ENCODE measurements around the gene TRIM66. TPM values are rescaled to one million over a fixed set of nuclear protein-coding genes. Genes with fewer than 3 reads are reported as not detected.

Gene TRIM66
- total RNA-seq, 1 experiment from 2014 or later: 2.1 TPM

DNA sequence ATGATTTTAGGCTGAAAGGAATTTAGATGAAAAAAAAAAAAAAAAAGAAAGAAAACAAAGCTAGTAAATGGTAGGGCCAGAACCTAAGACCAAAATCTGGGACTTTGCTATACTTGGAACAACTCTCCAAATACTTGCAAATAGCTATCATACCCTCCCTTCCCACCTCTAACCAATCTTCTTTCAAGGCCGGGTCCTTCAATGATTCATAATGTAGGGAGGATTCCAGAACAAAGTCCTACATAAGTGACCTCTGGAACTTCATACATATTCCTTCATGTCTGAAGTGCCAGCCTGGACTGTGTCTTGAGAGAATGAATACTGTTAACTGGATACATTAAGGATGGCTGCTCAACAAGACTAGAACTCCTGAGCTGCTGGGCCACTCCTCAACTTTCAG, 98.4 kb downstream of the TRIM66 start:
- Histone ChIP-seq H3K9me3 (ENCODE audit: control insufficient read depth, low read depth, low read length) (no peaks in the 10 kb centered on the region), H4K8ac (replicated peaks; ENCODE audit: insufficient read length, low read depth, low read length) (no peak overlapping the region), H3K23ac (ENCODE audit: insufficient read length, low read depth, low read length) (no peak overlapping the region), H4K5ac (ENCODE audit: insufficient read length, low read depth, low read length) (no peak overlapping the region), H2BK20ac (ENCODE audit: low read depth, low read length, poor library complexity, severe bottlenecking) (no peak overlapping the region), H2AFZ (ENCODE audit: low read length) (no peak overlapping the region), H3K27ac (ENCODE audit: insufficient read length, low read depth, low read length) (no peak overlapping the region), H3K23me2 (ENCODE audit: insufficient read length, low read depth, low read length, poor library complexity, severe bottlenecking) (no peaks in the 10 kb centered on the region), H4K20me1 (ENCODE audit: control insufficient read depth, insufficient read depth, insufficient read length) (no peaks in the 10 kb centered on the region), H3K9ac (ENCODE audit: extremely low read depth, insufficient read length, low read length) (no peak overlapping the region), H3K56ac (ENCODE audit: insufficient read length, low read depth, low read length) (no peak overlapping the region), H2BK120ac (ENCODE audit: low read depth, low read length, poor library complexity, severe bottlenecking) (no peak overlapping the region), H3K4me1 (ENCODE audit: insufficient read depth, low read length) (0 out of 2 replicates have a peak, but pooled peaks cover 3% of the 10 kb centered on the region), H2AK5ac (ENCODE audit: insufficient read length, low read length) (no peak overlapping the region), H3K79me2 (ENCODE audit: insufficient read depth, low read length) (no peaks in the 10 kb centered on the region), H3T11ph (ENCODE audit: low read length) (no peak overlapping the region), H3K14ac (ENCODE audit: insufficient read depth, low read length) (no peak overlapping the region), H3K27me3 (ENCODE audit: insufficient read depth, low read length) (no peaks in the 10 kb centered on the region), H2BK12ac (ENCODE audit: insufficient read length, low read depth, low read length) (no peak overlapping the region), H3K79me1 (ENCODE audit: insufficient read depth, low read depth, low read length, poor library complexity, severe bottlenecking) (no peaks in the 10 kb centered on the region), H3K4me2 (ENCODE audit: insufficient read depth, insufficient read length, low read length) (no peak overlapping the region), H3K18ac (ENCODE audit: insufficient read length, low read depth, low read length) (no peak overlapping the region), H2BK5ac (ENCODE audit: insufficient read length, low read length) (no peak overlapping the region), H2BK15ac (ENCODE audit: low read depth, low read length) (no peak overlapping the region), H3K4ac (ENCODE audit: low read depth, low read length) (no peak overlapping the region), H4K91ac (ENCODE audit: insufficient read length, low read depth, low read length) (no peak overlapping the region)
- H3K36me3 Mint-ChIP-seq (ENCODE audit: insufficient read depth in 1 of 3, low read depth in 3 of 3): peaks cover 7 to 21% (median 16%) of the 10 kb centered on the region in 3 experiments; a peak in 6 of 7 replicates
- TF ChIP-seq, protein P1, sequence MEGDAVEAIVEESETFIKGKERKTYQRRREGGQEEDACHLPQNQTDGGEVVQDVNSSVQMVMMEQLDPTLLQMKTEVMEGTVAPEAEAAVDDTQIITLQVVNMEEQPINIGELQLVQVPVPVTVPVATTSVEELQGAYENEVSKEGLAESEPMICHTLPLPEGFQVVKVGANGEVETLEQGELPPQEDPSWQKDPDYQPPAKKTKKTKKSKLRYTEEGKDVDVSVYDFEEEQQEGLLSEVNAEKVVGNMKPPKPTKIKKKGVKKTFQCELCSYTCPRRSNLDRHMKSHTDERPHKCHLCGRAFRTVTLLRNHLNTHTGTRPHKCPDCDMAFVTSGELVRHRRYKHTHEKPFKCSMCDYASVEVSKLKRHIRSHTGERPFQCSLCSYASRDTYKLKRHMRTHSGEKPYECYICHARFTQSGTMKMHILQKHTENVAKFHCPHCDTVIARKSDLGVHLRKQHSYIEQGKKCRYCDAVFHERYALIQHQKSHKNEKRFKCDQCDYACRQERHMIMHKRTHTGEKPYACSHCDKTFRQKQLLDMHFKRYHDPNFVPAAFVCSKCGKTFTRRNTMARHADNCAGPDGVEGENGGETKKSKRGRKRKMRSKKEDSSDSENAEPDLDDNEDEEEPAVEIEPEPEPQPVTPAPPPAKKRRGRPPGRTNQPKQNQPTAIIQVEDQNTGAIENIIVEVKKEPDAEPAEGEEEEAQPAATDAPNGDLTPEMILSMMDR (conservative IDR thresholded peaks at IDR 0.05): no peak
- H3K9me3 Mint-ChIP-seq: peaks cover 12 to 17% of the 10 kb centered on the region in 2 experiments; a peak in 4 of 5 replicates
- WGBS (ENCODE audit: extremely low coverage, insufficient read length, low lambda C conversion rate): no CpG with 5 or more reads among the region's 1 CpG
- H3K27ac Mint-ChIP-seq: no peak overlapping the region
- H3K4me1 Mint-ChIP-seq: peaks cover 11 to 16% of the 10 kb centered on the region in 2 experiments
- no peak for DNase-seq
- no peak overlapping the region for H3K4me3 Mint-ChIP-seq
- no peaks in the 10 kb centered on the region for H3K27me3 Mint-ChIP-seq (ENCODE audit: low read depth)
